ENCODE results near the gene STMP1. TPM values are rescaled to one million over a fixed set of nuclear protein-coding genes. Genes with fewer than 3 reads are reported as not detected.

Gene STMP1
- total RNA-seq, 4 donors from 2014 or later = 15.7 to 18.7 (median 16.5) TPM

GRCh38 chr7:135672560-135673359 lies 10.4 kb downstream of the STMP1 start:
- TF ChIP-seq POLR2A (IDR thresholded peaks at IDR 0.05) = no peak
- TF ChIP-seq, protein P1, sequence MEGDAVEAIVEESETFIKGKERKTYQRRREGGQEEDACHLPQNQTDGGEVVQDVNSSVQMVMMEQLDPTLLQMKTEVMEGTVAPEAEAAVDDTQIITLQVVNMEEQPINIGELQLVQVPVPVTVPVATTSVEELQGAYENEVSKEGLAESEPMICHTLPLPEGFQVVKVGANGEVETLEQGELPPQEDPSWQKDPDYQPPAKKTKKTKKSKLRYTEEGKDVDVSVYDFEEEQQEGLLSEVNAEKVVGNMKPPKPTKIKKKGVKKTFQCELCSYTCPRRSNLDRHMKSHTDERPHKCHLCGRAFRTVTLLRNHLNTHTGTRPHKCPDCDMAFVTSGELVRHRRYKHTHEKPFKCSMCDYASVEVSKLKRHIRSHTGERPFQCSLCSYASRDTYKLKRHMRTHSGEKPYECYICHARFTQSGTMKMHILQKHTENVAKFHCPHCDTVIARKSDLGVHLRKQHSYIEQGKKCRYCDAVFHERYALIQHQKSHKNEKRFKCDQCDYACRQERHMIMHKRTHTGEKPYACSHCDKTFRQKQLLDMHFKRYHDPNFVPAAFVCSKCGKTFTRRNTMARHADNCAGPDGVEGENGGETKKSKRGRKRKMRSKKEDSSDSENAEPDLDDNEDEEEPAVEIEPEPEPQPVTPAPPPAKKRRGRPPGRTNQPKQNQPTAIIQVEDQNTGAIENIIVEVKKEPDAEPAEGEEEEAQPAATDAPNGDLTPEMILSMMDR (IDR thresholded peaks at IDR 0.05) = peak in 1 of 3 donors; percentile 49
- WGBS, 2 donors = 40 to 45% methylated on average over 3 of the region's 3 CpGs
- intact Hi-C loops (cut with DNase I; ENCODE audit: low total_unique reads) = no loop called here
- H3K4me3 ChIP-seq (ENCODE audit: low read depth, poor library complexity, severe bottlenecking) = no peak overlapping the region
- DNase-seq (ENCODE audit: low spot score in 2 of 2) = peak in 1 of 2 donors; percentile 31

- 74 to 79% methylated on average over 6 of the region's 6 CpGs for WGBS, 2 donors
- H3K4me3 ChIP-seq (ENCODE audit: low read depth, poor library complexity, severe bottlenecking) = no peak overlapping the region
- no peak for TF ChIP-seq POLR2A (IDR thresholded peaks at IDR 0.05)
- TF ChIP-seq, protein P1 (IDR thresholded peaks at IDR 0.05) = no peak
- no peak for DNase-seq (ENCODE audit: low spot score in 2 of 2)
- intact Hi-C loops (cut with DNase I; ENCODE audit: low total_unique reads) = no loop called here
Measured at GRCh38 chr7:135673360-135673706, 11.0 kb downstream of the STMP1 start.

- intact Hi-C loops (cut with DNase I; ENCODE audit: low total_unique reads) = no loop called here
- DNase-seq (ENCODE audit: low spot score in 2 of 2) = peak in 1 of 2 donors; percentile 38
- H3K4me3 ChIP-seq (ENCODE audit: low read depth, poor library complexity, severe bottlenecking) = no peak overlapping the region
- 53 to 59% methylated on average over 4 of the region's 4 CpGs for WGBS, 2 donors
- no peak for TF ChIP-seq POLR2A (IDR thresholded peaks at IDR 0.05)
- TF ChIP-seq, protein P1 (IDR thresholded peaks at IDR 0.05) = no peak
Measured at GRCh38 chr7:135678612-135679575, 16.6 kb downstream of the STMP1 start.

- DNase-seq (ENCODE audit: low spot score in 2 of 2) = no peak
- intact Hi-C loops (cut with DNase I; ENCODE audit: low total_unique reads) = no loop called here
- 79 to 92% methylated on average over 5 of the region's 5 CpGs for WGBS, 2 donors
- H3K4me3 ChIP-seq (ENCODE audit: low read depth, poor library complexity, severe bottlenecking) = no peak overlapping the region
- TF ChIP-seq, protein P1 (IDR thresholded peaks at IDR 0.05) = no peak
- TF ChIP-seq POLR2A (IDR thresholded peaks at IDR 0.05) = no peak
Measured at GRCh38 chr7:135681762-135682161, 19.4 kb downstream of the STMP1 start.

- no peak overlapping the region for H3K4me3 ChIP-seq (ENCODE audit: low read depth, poor library complexity, severe bottlenecking)
- TF ChIP-seq, protein P1 (IDR thresholded peaks at IDR 0.05) = no peak
- TF ChIP-seq POLR2A (IDR thresholded peaks at IDR 0.05) = no peak
- intact Hi-C loops (cut with DNase I; ENCODE audit: low total_unique reads) = no loop called here
- DNase-seq (ENCODE audit: low spot score in 2 of 2) = no peak
- WGBS, 2 donors = 50 to 64% methylated on average over 3 of the region's 3 CpGs
Measured at GRCh38 chr7:135682191-135682590, 19.9 kb downstream of the STMP1 start.

Measured in lower leg skin (tissue), 4 donors.